NAMALWA (cell line): ENCODE data around the gene TTI1.

Experiments used
- DNase-seq: peaks from one replicate; pipeline ENCODE4 v3.0.0-alpha.2; 2015; ENCODE audit warnings: low spot score

The TTI1 gene

DNA sequence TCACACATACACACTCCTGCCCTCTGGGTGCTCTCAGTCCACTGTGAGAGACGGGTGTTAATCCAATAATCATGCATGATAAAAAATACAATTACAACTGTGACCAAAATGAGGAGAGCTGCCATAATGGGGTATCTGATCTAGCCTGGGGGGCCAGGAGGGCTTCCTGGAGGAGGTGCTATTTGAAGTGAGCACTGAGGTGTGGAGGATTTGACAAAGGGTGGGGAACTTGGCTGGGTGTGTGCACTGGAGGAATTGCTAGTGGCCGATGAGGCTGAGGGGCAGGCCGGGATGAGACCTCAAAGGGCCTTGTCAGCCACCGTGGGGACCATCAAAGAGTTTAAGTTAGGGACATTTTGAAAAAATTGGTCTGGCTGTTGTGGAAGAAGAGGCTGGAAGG is 95.6 kb downstream of the TTI1 start:
- no peak for DNase-seq

DNA sequence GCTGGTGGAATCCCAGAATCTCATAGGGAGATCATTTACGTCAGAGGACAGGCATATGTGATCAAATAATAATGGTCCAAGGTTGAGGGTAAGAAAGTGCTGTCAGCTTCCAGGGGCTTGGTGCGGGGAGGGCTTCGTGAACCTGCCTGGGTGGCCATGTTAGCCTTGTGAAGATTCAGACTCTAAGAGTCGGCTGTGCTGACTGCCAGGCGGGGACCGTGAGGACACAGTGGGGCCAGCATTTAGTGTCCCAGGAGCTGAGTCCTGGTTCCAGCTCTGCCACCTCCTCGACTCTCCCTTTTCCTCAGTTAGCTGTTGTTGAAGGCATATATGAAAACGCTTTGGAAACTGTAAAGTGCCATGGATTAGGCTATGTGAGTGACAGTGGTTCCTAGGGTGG is 96.8 kb downstream of the TTI1 start:
- no peak for DNase-seq

- no peak for DNase-seq
These were observed 97.2 kb downstream of the TTI1 start for GRCh38 chr20:37936041-37936440.

DNA sequence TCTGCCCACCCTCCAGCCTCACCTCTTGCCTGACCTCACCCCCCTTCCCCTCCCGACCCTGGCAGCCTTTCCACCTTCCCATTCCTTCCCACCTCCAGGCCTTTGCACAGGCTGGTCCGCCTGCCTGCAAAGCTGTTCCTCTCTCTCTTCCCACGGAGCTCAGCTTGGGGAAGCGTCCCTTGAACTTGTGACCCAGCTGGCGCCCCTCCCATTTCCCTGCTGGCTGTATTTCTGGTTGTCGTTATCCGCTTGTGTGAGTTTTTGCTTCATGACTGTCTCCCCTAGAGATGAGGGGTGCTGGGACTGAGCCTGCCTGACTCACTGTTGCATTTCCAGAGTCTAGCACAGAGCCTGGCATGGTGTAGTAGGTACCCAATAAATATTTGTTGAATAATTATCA is 97.8 kb downstream of the TTI1 start:
- DNase-seq, result no peak

DNA sequence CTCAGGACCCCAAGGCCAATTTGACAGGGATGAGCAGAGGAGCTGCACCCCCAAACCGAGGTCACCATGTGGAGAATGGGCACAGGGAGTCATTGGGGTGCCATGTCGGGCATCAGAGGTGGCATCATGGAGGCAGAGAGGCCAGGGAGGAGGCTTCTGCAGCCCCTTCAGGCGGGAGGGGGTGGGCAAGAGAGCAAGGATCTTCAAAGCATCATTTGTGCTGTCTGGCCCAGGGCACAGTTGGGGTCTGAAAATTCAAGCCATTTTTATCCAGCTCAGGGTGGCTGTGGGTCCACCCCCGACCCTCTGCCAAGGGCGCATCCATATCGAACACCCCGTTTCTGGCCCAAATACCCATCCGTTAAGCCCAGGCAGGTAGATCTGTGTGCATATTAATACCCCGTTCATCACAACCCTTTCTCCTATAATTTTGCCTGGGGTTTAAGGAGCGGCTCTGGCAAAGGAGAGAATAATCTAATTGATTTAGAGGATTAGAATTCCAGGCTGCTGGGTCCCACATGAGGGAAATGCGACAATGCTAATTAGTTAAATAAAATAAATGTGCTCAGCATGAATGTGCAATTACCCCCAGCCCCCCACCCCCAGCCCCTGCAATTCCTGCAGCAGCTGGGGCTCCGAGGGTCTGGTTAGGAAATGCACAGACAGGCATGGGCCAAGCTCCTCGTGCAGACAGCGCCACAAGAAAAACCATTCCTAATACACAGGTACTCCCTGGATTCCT is 98.5 kb downstream of the TTI1 start:
- DNase-seq, result no peak

- DNase-seq, result no peak
These were observed 99.2 kb downstream of the TTI1 start for GRCh38 chr20:37933786-37934633.
